ENCODE results near the gene VTCN1.
"Not testable (repeated sequence)": the region's sequence is repeated elsewhere in the genome, so short reads cannot be mapped to it uniquely, and the experiment has no call there.

VTCN1 gene

GRCh38 chr1:117210831-117211261 is at the start of gene VTCN1:
TSS of gene VTCN1 (minus strand) at chr1:117210927. CDS start at chr1:117210855, 72 bp downstream.
- no peak for DNase-seq

- no peak for DNase-seq
Observed at GRCh38 chr1:117258791-117259190, 48.1 kb upstream of the VTCN1 start.

GRCh38 chr1:117258075-117258474 is 47.3 kb upstream of the VTCN1 start:
- DNase-seq: not testable (repeated sequence)

- DNase-seq: no peak
Observed at GRCh38 chr1:117257291-117257690, 46.6 kb upstream of the VTCN1 start.

GRCh38 chr1:117250061-117250606 is 39.4 kb upstream of the VTCN1 start:
- DNase-seq: no peak

GRCh38 chr1:117244971-117245370 is 34.2 kb upstream of the VTCN1 start:
- no peak for DNase-seq

- DNase-seq: no peak
Observed at GRCh38 chr1:117244306-117244705, 33.6 kb upstream of the VTCN1 start.

- DNase-seq: no peak
Observed at GRCh38 chr1:117241512-117241911, 30.8 kb upstream of the VTCN1 start.

- no peak for DNase-seq
Observed at GRCh38 chr1:117240547-117240946, 29.8 kb upstream of the VTCN1 start.

GRCh38 chr1:117239467-117239866 is 28.7 kb upstream of the VTCN1 start:
- DNase-seq: no peak

- peak; percentile 11 for DNase-seq
Observed at GRCh38 chr1:117237726-117238381, 27.1 kb upstream of the VTCN1 start.

- DNase-seq: no peak
Observed at GRCh38 chr1:117235863-117236465, 25.2 kb upstream of the VTCN1 start.

- DNase-seq: no peak
Observed at GRCh38 chr1:117232531-117232930, 21.8 kb upstream of the VTCN1 start.

- DNase-seq: no peak
Observed at GRCh38 chr1:117231748-117232373, 21.1 kb upstream of the VTCN1 start.

GRCh38 chr1:117231312-117231711 is 20.6 kb upstream of the VTCN1 start:
- DNase-seq: no peak

GRCh38 chr1:117229217-117229616 is 18.5 kb upstream of the VTCN1 start:
- DNase-seq: no peak

- no peak for DNase-seq
Observed at GRCh38 chr1:117225931-117226330, 15.2 kb upstream of the VTCN1 start.

GRCh38 chr1:117216718-117217117 is 6.0 kb upstream of the VTCN1 start:
- no peak for DNase-seq

GRCh38 chr1:117215733-117216462 is 5.2 kb upstream of the VTCN1 start:
- DNase-seq: no peak

- no peak for DNase-seq
Observed at GRCh38 chr1:117215019-117215418, 4.3 kb upstream of the VTCN1 start.

GRCh38 chr1:117213046-117213445 is 2.3 kb upstream of the VTCN1 start:
- DNase-seq: no peak

GRCh38 chr1:117210386-117210785 is 341 bp downstream of the VTCN1 start:
- DNase-seq: no peak

- no peak for DNase-seq
Observed at GRCh38 chr1:117209094-117209493, 1.6 kb downstream of the VTCN1 start.
